Pancreas (tissue), 10 donors: ENCODE data around the gene KRT7. TPM values are rescaled to one million over a fixed set of nuclear protein-coding genes. Genes with fewer than 3 reads are reported as not detected.
"Not testable (repeated sequence)": the region's sequence is repeated elsewhere in the genome, so short reads cannot be mapped to it uniquely, and the experiment has no call there.

ENCODE experiments used
- ATAC-seq, 4 donors: fragments of 200-7000 bp; cut with Tn5 transposase; one replicate each; pipeline versions ENCODE4 v1.8.0 to v1.9.1; 2020; ENCODE audit warnings: mild to moderate bottlenecking in 4 of 4, moderate library complexity in 4 of 4
- DNase-seq, 6 donors: peaks; one replicate each; pipeline ENCODE4 v3.0.0-alpha.2; 2020
- FAIRE-seq: peaks from 2 replicates; lab custom pipeline; 2012; peaks lifted over from hg19 to GRCh38; lab: Jason Lieb, UNC
- H3K27ac ChIP-seq, 4 donors: fragments of 200-600 bp; sonication (generic); 1 replicate in 3 of 4; 2 replicates in 1 of 4; pipeline versions ENCODE4 v1.5.0 to v1.8.0; 2020
- H3K27me3 ChIP-seq, 4 donors: fragments of 200-600 bp; one replicate each; pipeline ENCODE4 v1.8.0; 2021
- H3K36me3 ChIP-seq, 3 donors: fragments of 200-600 bp; sonication (generic) in 1 of 3; one replicate each; pipeline versions ENCODE4 v1.5.0 to v1.8.0; 2020 to 2021
- H3K4me1 ChIP-seq, 3 donors: fragments of 200-600 bp; one replicate each; pipeline ENCODE4 v1.8.0; 2021
- H3K4me3 ChIP-seq, 4 donors: fragments of 200-600 bp; sonication (generic) in 2 of 4; one replicate each; pipeline versions ENCODE4 v1.5.0 to v1.8.0; 2020 to 2021
- H3K9me3 ChIP-seq, 4 donors: fragments of 200-600 bp; one replicate each; pipeline ENCODE4 v1.8.0; 2021
- CTCF ChIP-seq, 4 donors: fragments of 200-600 bp; sonication (generic) in 3 of 4; IDR thresholded peaks; one replicate each; pipeline versions ENCODE4 v1.5.0 to v1.8.0; 2021; ENCODE audit warnings: antibody characterized with exemption in 4 of 4
- WGBS, 2 donors: extraction: QIAGEN DNeasy Blood & Tissue Kit; methylation state at CpG; one replicate each; pipeline ENCODE4 v1.1.7; 2013; 5-methylcytosine and 5-hydroxymethylcytosine counted together
- intact Hi-C, 3 donors: fragments of 100-400 bp; cut with DNase I; formaldehyde crosslinking; loops; one replicate each; pipeline versions ENCODE4 v1.11.1 to v1.14.2; 2022
- polyA plus RNA-seq, 2 donors: library from polyadenylated mRNA; stranded (reverse); fragments of 200-250 nt; gene quantifications; one replicate each; pipeline ENCODE4 v1.2.3, GENCODE V29; 2013
- total RNA-seq, 6 donors: library from RNA; stranded (reverse); fragmentation: NEBNext Ultra II Directional in 4 of 6; extraction: Animal tissue kit (Norgen Biotek cat#: 25700) in 4 of 6; gene quantifications; one replicate each; pipeline versions ENCODE4 v1.2.1 to v1.2.4, GENCODE V29; 2021 to 2023
- donor health status: healthy with polysubstance abuse.
- donor health status: DM: no; HTN: no; CAD: no; lungs with moderate emphysema.
- donor health status: DM: no; HTN: no; CAD: no.
- donor health status: control.
- donor health status: control.
- donor health status: Bipolar disorder and iron deficiency.
- donor health status: DM: yes; HTN: yes; CAD: no.
- donor health status: DM: no; HTN: no; CAD: no.
- donor health status: DM: no; HTN: no; CAD: no.
- donor health status: DM: yes; HTN: yes; CAD: no.

The KRT7 gene
- total and polyA plus RNA-seq, 8 donors = 57.5 to 336 (median 116) TPM

- Histone ChIP-seq H3K27ac (peak overlapping the region; percentile 4 to 77 (median 65)), H3K4me1 (peaks cover 0 to 20% (median 4%) of the 10 kb centered on the region in 3 donors), H3K27me3 (no peaks in the 10 kb centered on the region), H3K36me3 (no peaks in the 10 kb centered on the region), H3K9me3 (no peaks in the 10 kb centered on the region), H3K4me3 (no peak overlapping the region)
- FAIRE-seq (no peak), ATAC-seq (peak; percentile 20 to 40 (median 31)), DNase-seq (peak in 3 of 6 donors; percentile 34 to 62 (median 47))
- no peak for TF ChIP-seq CTCF (IDR thresholded peaks at IDR 0.05)
- WGBS, 2 donors = 59 to 63% methylated on average over 4 of the region's 4 CpGs
- intact Hi-C loops = no loop called here
Observed at GRCh38 chr12:52280796-52281560, 47.9 kb downstream of the KRT7 start.

- intact Hi-C loops = no loop called here
- WGBS, 2 donors = 62 to 79% methylated on average over 4 of the region's 4 CpGs
- no peaks in the 10 kb centered on the region for H3K27me3 ChIP-seq
- peaks cover 0 to 15% (median 4%) of the 10 kb centered on the region in 3 donors for H3K4me1 ChIP-seq
- DNase-seq = peak in 1 of 6 donors; percentile 3
- no peak for TF ChIP-seq CTCF (IDR thresholded peaks at IDR 0.05)
- no peak overlapping the region for H3K4me3 ChIP-seq
- H3K9me3 ChIP-seq = no peaks in the 10 kb centered on the region
- FAIRE-seq = no peak
- H3K36me3 ChIP-seq = no peaks in the 10 kb centered on the region
- ATAC-seq = no peak
- H3K27ac ChIP-seq = no peak overlapping the region
Observed at GRCh38 chr12:52284562-52285171, 51.6 kb downstream of the KRT7 start.

GRCh38 chr12:52285172-52285745 lies 52.2 kb downstream of the KRT7 start:
- no peaks in the 10 kb centered on the region for H3K36me3 ChIP-seq
- peaks cover 0 to 11% (median 2%) of the 10 kb centered on the region in 3 donors for H3K4me1 ChIP-seq
- ATAC-seq (no peak), FAIRE-seq (no peak), DNase-seq (peak in 1 of 6 donors; percentile 8)
- intact Hi-C loops = no loop called here
- no peaks in the 10 kb centered on the region for H3K9me3 ChIP-seq
- no peak overlapping the region for H3K4me3 ChIP-seq
- WGBS, 2 donors = 95% methylated on average over 2 of the region's 2 CpGs
- H3K27me3 ChIP-seq = no peaks in the 10 kb centered on the region
- no peak overlapping the region for H3K27ac ChIP-seq
- TF ChIP-seq CTCF (IDR thresholded peaks at IDR 0.05) = no peak

GRCh38 chr12:52285851-52286530 lies 52.9 kb downstream of the KRT7 start:
- H3K4me1 ChIP-seq = peaks cover 0 to 7% (median 0%) of the 10 kb centered on the region in 3 donors
- ATAC-seq (no peak), DNase-seq (peak in 2 of 6 donors; percentile 2 to 7), FAIRE-seq (no peak)
- no peaks in the 10 kb centered on the region for H3K27me3 ChIP-seq
- 83 to 85% methylated on average over 24 of the region's 24 CpGs for WGBS, 2 donors
- intact Hi-C loops = no loop called here
- H3K36me3 ChIP-seq = no peaks in the 10 kb centered on the region
- H3K4me3 ChIP-seq = no peak overlapping the region
- H3K9me3 ChIP-seq = no peaks in the 10 kb centered on the region
- H3K27ac ChIP-seq = no peak overlapping the region
- no peak for TF ChIP-seq CTCF (IDR thresholded peaks at IDR 0.05)

GRCh38 chr12:52286857-52287785 lies 54.1 kb downstream of the KRT7 start:
- 86 to 95% methylated on average over 15 to 21 of the region's 21 CpGs for WGBS, 2 donors
- H3K27me3 ChIP-seq, intact Hi-C loops, FAIRE-seq, ATAC-seq, H3K9me3 ChIP-seq, H3K27ac ChIP-seq, H3K36me3 ChIP-seq, H3K4me1 ChIP-seq, H3K4me3 ChIP-seq: not testable (repeated sequence)
- peak in 1 of 6 donors; percentile 7 for DNase-seq

GRCh38 chr12:52287816-52288805 lies 55.1 kb downstream of the KRT7 start:
- H3K4me1 ChIP-seq, H3K4me3 ChIP-seq, FAIRE-seq, H3K9me3 ChIP-seq, intact Hi-C loops, ATAC-seq, H3K36me3 ChIP-seq, H3K27me3 ChIP-seq, H3K27ac ChIP-seq: not testable (repeated sequence)
- 87 to 93% methylated on average over 17 of the region's 17 CpGs for WGBS, 2 donors
- peak in 2 of 6 donors; percentile 8 to 11 for DNase-seq
